Activated CD8-positive, alpha-beta memory T cell treated with anti-CD3 and anti-CD28 coated beads, Interleukin-2, amount 10 ng/mL, durations not matched to agents 7 days and 5 days (primary cell): ENCODE results near the gene AHCYL2. TPM values are rescaled to one million over a fixed set of nuclear protein-coding genes. Genes with fewer than 3 reads are reported as not detected.

Experiments used
- total RNA-seq, 2 experiments: library from RNA; stranded (reverse); gene quantifications; one replicate each; pipeline ENCODE4 v1.2.3, GENCODE V29; 2021

Gene AHCYL2
- total RNA-seq, 2 experiments from 2014 or later = 12.7 to 12.8 TPM

Other genes starting within 250 kb of the AHCYL2 start
- gene TNPO3, start 169.9 kb upstream of the AHCYL2 start, total RNA-seq = 10 to 100 TPM; 51.9 to 55.8 TPM
- gene TSPAN33, start 80.3 kb upstream of the AHCYL2 start, total RNA-seq = 10 to 100 TPM in 1 of 2 experiments, 1 to 10 TPM in 1; 6.1 to 15.2 TPM
- gene SMO, start 36.4 kb upstream of the AHCYL2 start, total RNA-seq = under 1 TPM in 1 of 2 experiments, not detected in 1; 0.07 TPM
- 10 to 100 TPM; 15.6 to 19.0 TPM for gene STRIP2, start 209.4 kb downstream of the AHCYL2 start, total RNA-seq